Endothelial cell of umbilical vein (primary cell): ENCODE measurements around the gene CREG1. TPM values are rescaled to one million over a fixed set of nuclear protein-coding genes. Genes with fewer than 3 reads are reported as not detected.

Experiments
- BruUV-seq: library from RNA; stranded (reverse); fragments of 400-500 nt; replicated peaks from 2 replicates; lab custom pipeline; 2021; lab: Mats Ljungman, UMichigan
- CTCF ChIA-PET: fragments of 300-600, 350-600 bp; sonication (Branson Sonifier 250); formaldehyde crosslinking; loops from one replicate; lab custom pipeline; 2021; ENCODE audit warnings: antibody characterized with exemption, inconsistent platforms; lab: Charles Lee
- POLR2A ChIA-PET: fragments of 300-600, 350-600 bp; sonication (Branson Sonifier 250); formaldehyde crosslinking; loops from one replicate; lab custom pipeline; 2021; ENCODE audit warnings: antibody characterized with exemption, inconsistent platforms; lab: Charles Lee
- DNase-seq: peaks from one replicate; pipeline ENCODE4 v3.0.0-alpha.2; 2011; ENCODE audit warnings: low read depth, low spot score
- FAIRE-seq: peaks from 2 replicates; lab custom pipeline; 2011; peaks lifted over from hg19 to GRCh38; lab: Jason Lieb, UNC
- H2AFZ ChIP-seq: 2 replicates; pipeline ENCODE4 v1.6.0; 2012; ENCODE audit warnings: low read depth, low read length, control low read depth, inconsistent platforms
- H3K27ac ChIP-seq: 2 replicates; pipeline ENCODE4 v1.5.1; 2011; ENCODE audit warnings: low read depth, mild to moderate bottlenecking, control low read depth, low read length, moderate library complexity; ENCODE audit not compliant: insufficient read depth
- H3K27me3 ChIP-seq, 2 experiments: 2 replicates each; pipeline versions ENCODE4 v1.6.0 to v1.6.1; 2011; ENCODE audit warnings: low read length in 2 of 2, mixed read lengths in 1 of 2; ENCODE audit not compliant: control insufficient read depth in 2 of 2, insufficient read depth in 2 of 2
- H3K36me3 ChIP-seq, 2 experiments: 2 replicates in 1 of 2; 3 replicates in 1 of 2; pipeline ENCODE4 v1.5.1; 2011; ENCODE audit warnings: low read length in 2 of 2, mild to moderate bottlenecking in 1 of 2, moderate library complexity in 1 of 2; ENCODE audit not compliant: control insufficient read depth in 2 of 2, insufficient read depth in 2 of 2; ENCODE audit errors: extremely low read depth in 1 of 2
- H3K4me1 ChIP-seq: 3 replicates; pipeline ENCODE4 v1.5.1; 2011; ENCODE audit warnings: mild to moderate bottlenecking, low read length; ENCODE audit not compliant: control insufficient read depth, insufficient read depth; ENCODE audit errors: extremely low read depth
- H3K4me2 ChIP-seq: 2 replicates; pipeline ENCODE4 v1.6.1; 2011; ENCODE audit warnings: low read length, control low read depth, mixed read lengths; ENCODE audit not compliant: insufficient read depth
- H3K4me3 ChIP-seq, 3 experiments: fragments of 200-600 bp in 1 of 3; sonication (generic), shearing (Covaris generic) in 1 of 3; replicated peaks in 1 of 3; 2 replicates each; pipeline ENCODE4 v1.5.1; 2011 to 2016; ENCODE audit warnings: control low read depth in 3 of 3, low read length in 3 of 3, mild to moderate bottlenecking in 2 of 3, inconsistent platforms in 1 of 3, low read depth in 1 of 3, moderate library complexity in 1 of 3; ENCODE audit not compliant: insufficient read depth in 1 of 3
- H3K79me2 ChIP-seq: 2 replicates; pipeline ENCODE4 v1.6.0; 2012; ENCODE audit warnings: low read length, inconsistent platforms; ENCODE audit not compliant: control insufficient read depth, insufficient read depth
- H3K9ac ChIP-seq: replicated peaks from 2 replicates; pipeline ENCODE3; 2011; ENCODE audit warnings: low read length, control low read depth; ENCODE audit not compliant: insufficient read depth; ENCODE audit errors: extremely low read depth
- H3K9me1 ChIP-seq: replicated peaks from 3 replicates; pipeline ENCODE4 v1.6.0; 2011; ENCODE audit warnings: mild to moderate bottlenecking, low read length; ENCODE audit not compliant: control insufficient read depth, insufficient read depth; ENCODE audit errors: extremely low read depth
- H3K9me3 ChIP-seq: replicated peaks from 2 replicates; pipeline ENCODE4 v1.5.1; 2012; ENCODE audit warnings: low read length, inconsistent platforms; ENCODE audit not compliant: control insufficient read depth, insufficient read depth
- H4K20me1 ChIP-seq: replicated peaks from 2 replicates; pipeline ENCODE3; 2011; ENCODE audit warnings: mild to moderate bottlenecking, low read length; ENCODE audit not compliant: control insufficient read depth, insufficient read depth; ENCODE audit errors: extremely low read depth
- EZH2 ChIP-seq: IDR thresholded peaks from 2 replicates; pipeline ENCODE4 v1.6.1; 2012; ENCODE audit warnings: borderline replicate concordance, low read depth, mild to moderate bottlenecking, moderate library complexity, low read length, inconsistent platforms; ENCODE audit not compliant: severe bottlenecking
- FOS ChIP-seq: IDR thresholded peaks from 2 replicates; pipeline ENCODE4 v1.6.1; 2011; ENCODE audit warnings: mild to moderate bottlenecking, low read length, moderate library complexity, borderline replicate concordance; ENCODE audit not compliant: insufficient read depth
- GATA2 ChIP-seq: IDR thresholded peaks from 2 replicates; pipeline ENCODE4 v1.7.0; 2011; ENCODE audit warnings: low read depth, mild to moderate bottlenecking, moderate library complexity, mixed read lengths, low read length; ENCODE audit not compliant: insufficient read length, insufficient read depth
- JUN ChIP-seq: IDR thresholded peaks from 2 replicates; pipeline ENCODE4 v1.6.1; 2011; ENCODE audit warnings: borderline replicate concordance, low read depth; ENCODE audit not compliant: insufficient read length, insufficient read depth
- MYC ChIP-seq: IDR thresholded peaks from one replicate; pipeline ENCODE4 v1.6.1; 2011; ENCODE audit warnings: mild to moderate bottlenecking, low read depth, low read length
- POLR2A ChIP-seq: IDR thresholded peaks from 2 replicates; pipeline ENCODE4 v1.6.1; 2012; ENCODE audit warnings: low read depth, mild to moderate bottlenecking, control low read depth, low read length
- POLR2AphosphoS5 ChIP-seq: IDR thresholded peaks from 2 replicates; pipeline ENCODE4 v1.6.1; 2012; ENCODE audit warnings: low read depth, mild to moderate bottlenecking, control low read depth, low read length, moderate library complexity; ENCODE audit not compliant: insufficient read depth
- dilution Hi-C: fragments of 300-500 bp; cut with MboI; formaldehyde crosslinking; loops from one replicate; pipeline ENCODE4 v1.15.0; 2019; ENCODE audit warnings: low sequenced_read_pairs; ENCODE audit not compliant: extremely low pct_ligation_motif_present
- intact Hi-C: fragments of 100-400 bp; cut with micrococcal nuclease; formaldehyde crosslinking; loops from one replicate; pipeline ENCODE4 v1.10.0; 2022
- polyA plus RNA-seq, 4 experiments: library from polyadenylated mRNA; depleted of rRNA in 3 of 4; stranded (reverse) in 3 of 4; unstranded in 1 of 4; fragments of >200 nt; gene quantifications; 2 replicates each; pipeline versions ENCODE4 v1.2.1 to v1.2.3, GENCODE V29; 2011 to 2012; ENCODE audit warnings: missing spikeins in 1 of 4
- total RNA-seq: library from RNA; stranded (reverse); gene quantifications from 2 replicates; pipeline ENCODE4 v1.2.3, GENCODE V29; 2021
- TF ChIP-seq, protein P1 (sequence below): IDR thresholded peaks from 2 replicates; pipeline ENCODE4 v1.6.1; 2011; ENCODE audit not compliant: insufficient read depth, insufficient read length
- TF ChIP-seq, protein P2 (sequence below), 2 donors: IDR thresholded peaks; 1 replicate in 1 of 2; 2 replicates in 1 of 2; pipeline ENCODE4 v1.5.1; 2011; ENCODE audit warnings: low read length in 2 of 2, mild to moderate bottlenecking in 2 of 2, moderate library complexity in 2 of 2, control low read depth in 1 of 2, inconsistent platforms in 1 of 2, low read depth in 1 of 2; ENCODE audit not compliant: insufficient read depth in 1 of 2; ENCODE audit errors: extremely low read depth in 1 of 2

The CREG1 gene
- total and polyA plus RNA-seq, 2 donors (not counting 3 experiments of a cell fraction or from before 2014, with no cell fraction given): 10.3 to 15.8 TPM

DNA sequence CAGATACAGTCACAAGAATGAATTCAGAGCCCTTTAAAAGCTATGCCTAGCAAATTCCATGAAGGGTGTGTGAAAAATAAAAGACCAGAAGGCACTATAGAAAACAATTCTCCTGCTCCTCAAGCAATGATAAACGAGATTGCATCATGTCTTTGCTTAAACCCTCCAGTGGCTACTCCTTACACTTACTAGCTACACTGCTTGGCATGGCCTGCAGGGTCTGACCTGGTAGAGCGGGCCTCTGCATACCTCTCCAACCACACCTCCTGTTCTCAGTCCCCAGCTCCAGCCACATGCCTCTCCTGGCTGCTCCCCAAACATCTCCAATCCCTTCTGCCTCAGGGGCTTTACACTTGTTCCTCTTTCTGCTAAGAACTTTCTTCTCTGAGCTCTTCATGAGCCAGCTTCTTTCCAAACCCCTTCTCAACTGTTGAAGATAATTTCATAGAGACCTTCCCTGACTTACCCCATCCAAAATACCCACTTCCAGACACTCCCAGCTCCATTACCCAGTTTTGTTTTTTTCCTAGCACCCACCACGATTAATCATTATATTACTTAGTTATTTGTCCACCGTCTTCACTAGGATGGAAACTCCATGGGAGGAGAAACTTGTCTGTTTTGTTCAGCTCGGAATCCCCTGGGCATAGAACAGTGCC, 11.2 kb upstream of the CREG1 start:
- H3K4me1 ChIP-seq: no peaks in the 10 kb centered on the region
- H3K9me3 ChIP-seq: no peaks in the 10 kb centered on the region
- no peak overlapping the region for H2AFZ ChIP-seq
- TF ChIP-seq EZH2: no peak
- TF ChIP-seq MYC: no peak
- no peak for TF ChIP-seq JUN
- TF ChIP-seq GATA2: no peak
- TF ChIP-seq, protein P1, sequence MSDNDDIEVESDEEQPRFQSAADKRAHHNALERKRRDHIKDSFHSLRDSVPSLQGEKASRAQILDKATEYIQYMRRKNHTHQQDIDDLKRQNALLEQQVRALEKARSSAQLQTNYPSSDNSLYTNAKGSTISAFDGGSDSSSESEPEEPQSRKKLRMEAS: no peak
- no peak for TF ChIP-seq FOS
- TF ChIP-seq POLR2AphosphoS5: no peak
- TF ChIP-seq, protein P2, sequence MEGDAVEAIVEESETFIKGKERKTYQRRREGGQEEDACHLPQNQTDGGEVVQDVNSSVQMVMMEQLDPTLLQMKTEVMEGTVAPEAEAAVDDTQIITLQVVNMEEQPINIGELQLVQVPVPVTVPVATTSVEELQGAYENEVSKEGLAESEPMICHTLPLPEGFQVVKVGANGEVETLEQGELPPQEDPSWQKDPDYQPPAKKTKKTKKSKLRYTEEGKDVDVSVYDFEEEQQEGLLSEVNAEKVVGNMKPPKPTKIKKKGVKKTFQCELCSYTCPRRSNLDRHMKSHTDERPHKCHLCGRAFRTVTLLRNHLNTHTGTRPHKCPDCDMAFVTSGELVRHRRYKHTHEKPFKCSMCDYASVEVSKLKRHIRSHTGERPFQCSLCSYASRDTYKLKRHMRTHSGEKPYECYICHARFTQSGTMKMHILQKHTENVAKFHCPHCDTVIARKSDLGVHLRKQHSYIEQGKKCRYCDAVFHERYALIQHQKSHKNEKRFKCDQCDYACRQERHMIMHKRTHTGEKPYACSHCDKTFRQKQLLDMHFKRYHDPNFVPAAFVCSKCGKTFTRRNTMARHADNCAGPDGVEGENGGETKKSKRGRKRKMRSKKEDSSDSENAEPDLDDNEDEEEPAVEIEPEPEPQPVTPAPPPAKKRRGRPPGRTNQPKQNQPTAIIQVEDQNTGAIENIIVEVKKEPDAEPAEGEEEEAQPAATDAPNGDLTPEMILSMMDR (IDR thresholded peaks at IDR 0.05; ENCODE audit: extremely low read depth in 1 of 2, insufficient read depth in 1 of 2, low read depth in 1 of 2, low read length in 2 of 2): no peak
- TF ChIP-seq POLR2A: no peak
- peaks cover 0 to 2% of the 10 kb centered on the region in 2 experiments for H3K27me3 ChIP-seq
- H3K9me1 ChIP-seq: no peaks in the 10 kb centered on the region
- no TSS peak for BruUV-seq
- no peak overlapping the region for H3K4me2 ChIP-seq
- no peak overlapping the region for H3K9ac ChIP-seq
- dilution Hi-C loops: no loop called here
- no peaks in the 10 kb centered on the region for H3K36me3 ChIP-seq
- POLR2A ChIA-PET: no interaction called here
- FAIRE-seq: no peak
- H3K27ac ChIP-seq: no peak overlapping the region
- no peak overlapping the region for H3K4me3 ChIP-seq
- H3K79me2 ChIP-seq: no peaks in the 10 kb centered on the region
- H4K20me1 ChIP-seq: no peaks in the 10 kb centered on the region
- CTCF ChIA-PET: interaction anchor here (0.8 to 2.8 kb wide), 7 partner anchors 9 to 130 kb away, joined by 3 to 10 read pairs (median 6); partner anchors contain the start of gene CREG1
- intact Hi-C loops: no loop called here
- no peak for DNase-seq
